HG02884 (cell line): ENCODE data around the gene TNS1.
A peak's percentile ranks its signal among the peaks of the same experiment; 100 is the strongest.

ENCODE experiments used
- ATAC-seq: cut with Tn5 transposase; IDR thresholded peaks from one replicate; pipeline ENCODE4 v1.9.1; 2021; ENCODE audit warnings: mild to moderate bottlenecking, moderate library complexity; ENCODE audit not compliant: unreplicated experiment

TNS1 gene

GRCh38 chr2:217901400-217901799, 101.4 kb downstream of the TNS1 start:
- ATAC-seq, result no peak

- no peak for ATAC-seq
Observed at GRCh38 chr2:217900780-217901360, 101.9 kb downstream of the TNS1 start.

GRCh38 chr2:217900010-217900779, 102.6 kb downstream of the TNS1 start:
- ATAC-seq, result peak; percentile 8

DNA sequence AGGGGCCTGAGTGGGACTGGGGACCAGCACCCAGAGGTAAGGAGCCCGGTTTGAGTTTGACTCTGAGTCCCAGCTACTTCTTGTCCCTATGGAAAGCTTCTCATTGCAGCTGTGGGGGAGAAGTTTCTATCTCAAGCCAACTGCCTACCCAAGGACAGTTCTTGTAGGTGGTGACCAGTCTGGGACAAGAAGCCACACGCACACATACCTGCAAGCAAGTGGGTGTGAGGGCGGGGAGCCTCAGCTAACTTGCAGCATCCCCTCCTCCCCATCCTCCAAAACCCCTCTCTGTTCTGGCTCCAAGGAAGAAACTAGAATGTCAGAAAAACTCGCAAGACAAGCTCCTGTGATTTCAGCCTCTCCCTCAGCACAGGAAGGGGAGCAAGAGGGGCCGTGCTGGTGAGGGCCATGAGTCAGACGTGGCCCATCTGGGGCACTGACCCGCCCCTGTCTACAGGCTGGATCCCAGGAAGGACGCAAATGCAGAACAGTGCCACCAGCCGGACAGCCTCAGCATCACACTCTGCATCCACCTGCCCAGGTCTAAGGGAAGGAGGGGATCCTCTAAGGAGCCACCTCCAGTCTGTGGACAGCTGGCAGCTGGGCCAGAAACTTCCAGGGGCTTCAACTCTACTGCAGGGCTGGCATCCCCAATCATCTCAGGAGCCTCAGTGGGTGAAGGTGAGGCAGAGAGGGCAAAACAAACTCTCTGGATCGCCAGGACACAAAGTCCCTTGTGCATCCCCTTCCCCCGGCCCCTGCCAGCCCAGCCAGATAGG, 103.4 kb downstream of the TNS1 start:
- peak; percentile 84 for ATAC-seq

GRCh38 chr2:217897816-217898806, 104.7 kb downstream of the TNS1 start:
- ATAC-seq, result no peak

GRCh38 chr2:217897091-217897715, 105.6 kb downstream of the TNS1 start:
- ATAC-seq, result no peak

GRCh38 chr2:217895070-217895635, 107.6 kb downstream of the TNS1 start:
- ATAC-seq, result no peak

GRCh38 chr2:217893440-217893839, 109.4 kb downstream of the TNS1 start:
- ATAC-seq, result no peak

GRCh38 chr2:217892560-217892959, 110.2 kb downstream of the TNS1 start:
- no peak for ATAC-seq

DNA sequence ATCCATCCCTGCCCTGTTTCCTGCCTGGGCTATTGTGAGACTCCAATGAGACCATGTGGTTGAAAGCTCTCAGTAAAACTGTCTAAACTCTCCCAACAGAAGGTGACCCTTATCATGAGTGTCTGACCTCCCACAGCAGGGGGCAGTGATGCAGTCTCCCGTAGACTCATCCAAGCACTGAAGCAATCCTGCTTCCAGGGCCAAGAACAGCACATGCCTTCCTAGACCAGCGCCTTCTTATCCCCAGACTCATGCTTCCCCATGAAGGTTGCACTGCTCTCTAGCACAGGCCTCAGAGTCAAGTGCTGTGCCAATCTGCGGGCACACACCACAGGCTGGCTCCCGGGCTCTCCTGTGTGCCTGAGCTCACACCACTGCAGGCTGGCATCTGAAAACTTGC, 112.3 kb downstream of the TNS1 start:
- no peak for ATAC-seq

GRCh38 chr2:217889656-217890055, 113.1 kb downstream of the TNS1 start:
- no peak for ATAC-seq

- no peak for ATAC-seq
Observed at GRCh38 chr2:217887841-217888701, 114.7 kb downstream of the TNS1 start.

DNA sequence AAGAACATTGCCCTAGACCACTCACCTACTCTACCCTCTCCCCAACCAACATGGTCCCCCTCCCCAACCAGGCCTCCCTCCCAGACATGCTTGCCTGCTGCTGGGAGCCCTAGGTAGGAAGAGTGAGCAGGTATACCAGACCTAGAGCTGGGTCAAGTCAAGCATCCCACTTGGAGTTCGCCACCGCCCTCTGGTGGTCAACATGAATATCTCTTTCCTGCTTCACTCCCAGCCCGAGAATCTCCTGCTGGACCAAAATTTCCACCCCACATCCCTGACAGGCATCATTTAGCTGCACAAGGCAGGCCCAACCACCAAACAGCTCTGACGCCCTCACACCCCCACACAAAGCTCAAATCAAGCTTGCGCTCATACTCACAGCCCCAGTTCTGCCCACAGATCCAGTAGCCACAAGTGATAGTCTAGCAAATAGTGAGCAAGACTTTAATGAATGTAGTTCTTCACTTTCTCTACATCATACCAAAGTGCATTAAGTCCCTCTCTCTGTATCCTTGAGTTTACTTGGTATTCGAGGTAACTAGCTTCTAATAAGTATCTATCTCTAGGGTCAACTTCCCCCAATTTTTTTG, 116.0 kb downstream of the TNS1 start:
- peak; percentile 81 for ATAC-seq

- no peak for ATAC-seq
Observed at GRCh38 chr2:217886091-217886490, 116.7 kb downstream of the TNS1 start.

- ATAC-seq, result no peak
Observed at GRCh38 chr2:217884985-217885384, 117.8 kb downstream of the TNS1 start.

DNA sequence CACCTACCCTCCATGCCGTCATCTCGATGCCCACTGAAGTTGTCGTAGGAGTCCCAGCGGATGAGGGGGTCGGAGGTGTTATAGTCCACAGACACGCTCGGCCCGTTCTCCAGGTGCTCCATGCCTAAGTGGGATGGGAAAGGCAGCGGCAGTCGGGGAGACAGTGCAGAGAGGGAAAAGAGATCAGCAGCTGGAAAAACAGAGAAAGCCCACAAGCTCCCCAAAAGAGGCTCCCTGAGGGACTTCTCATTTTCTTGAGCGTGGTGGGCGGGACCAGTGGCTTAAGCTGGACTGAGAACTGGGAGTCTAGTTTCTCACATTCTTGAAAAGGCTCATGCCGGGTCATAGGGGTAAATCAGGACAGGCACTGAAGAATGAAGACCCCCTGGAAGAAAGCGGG, 121.9 kb downstream of the TNS1 start:
- ATAC-seq, result no peak

DNA sequence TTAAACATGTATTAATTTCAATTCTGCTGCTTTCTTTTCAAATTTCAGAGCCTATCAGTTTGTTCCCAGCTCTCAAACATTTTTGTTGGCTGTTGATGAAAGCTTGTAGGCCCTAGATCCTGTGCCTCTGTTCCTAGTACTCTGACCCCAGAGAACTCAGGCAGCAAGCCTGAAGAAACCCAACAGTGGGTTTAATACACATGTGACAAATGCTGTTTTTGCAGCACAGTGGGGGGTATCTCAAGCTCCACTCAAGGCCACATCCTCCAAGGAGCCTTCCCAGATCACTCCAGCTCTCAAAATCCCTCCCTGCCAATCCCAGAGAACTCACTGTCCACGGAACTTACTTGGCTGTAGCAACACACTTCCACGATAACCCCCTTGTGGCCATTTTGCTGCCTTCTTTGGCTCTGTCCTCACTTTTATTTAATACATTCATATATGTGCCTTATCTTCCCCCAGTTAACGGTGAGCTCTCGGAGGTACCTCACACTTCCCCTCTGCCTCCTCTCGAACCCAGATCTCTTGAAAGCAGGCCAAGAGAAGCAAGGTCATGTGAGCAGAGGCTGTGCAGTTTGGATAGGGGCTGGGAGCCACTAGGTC, 122.4 kb downstream of the TNS1 start:
- no peak for ATAC-seq

DNA sequence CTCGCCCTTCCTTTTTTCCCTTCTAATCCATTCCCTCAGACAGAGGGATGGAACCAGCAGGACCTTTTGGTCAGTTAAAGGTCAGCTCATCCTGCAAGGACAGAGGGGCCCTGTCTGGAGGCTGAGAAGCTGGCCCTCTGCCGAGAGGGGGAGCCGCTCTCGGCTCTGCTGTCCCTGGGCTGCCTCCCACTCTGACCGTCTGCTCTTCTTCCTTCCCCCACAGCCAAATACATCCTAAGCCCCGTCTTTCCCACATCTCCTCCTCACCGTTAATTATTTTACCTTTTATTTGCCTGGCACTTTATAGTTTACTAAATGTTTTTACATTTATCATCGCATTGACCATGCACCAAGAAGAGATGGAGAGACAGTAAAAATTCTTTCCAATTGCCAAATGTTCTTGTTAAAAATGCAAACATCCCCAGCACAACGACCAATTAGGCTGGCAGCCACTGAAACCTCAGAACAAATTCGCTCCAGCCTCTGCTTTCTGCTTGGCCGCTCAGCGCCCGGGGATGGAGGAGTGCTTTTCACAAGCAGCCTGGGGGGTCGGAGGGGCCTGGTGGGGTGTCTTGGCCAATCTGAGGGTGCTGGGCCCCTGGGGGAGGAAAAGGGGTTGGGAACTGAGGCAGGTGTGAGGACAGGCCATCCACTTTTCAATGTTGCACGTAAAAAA, 123.7 kb downstream of the TNS1 start:
- ATAC-seq, result no peak
